ENCODE results near the gene RNF208.

DNA sequence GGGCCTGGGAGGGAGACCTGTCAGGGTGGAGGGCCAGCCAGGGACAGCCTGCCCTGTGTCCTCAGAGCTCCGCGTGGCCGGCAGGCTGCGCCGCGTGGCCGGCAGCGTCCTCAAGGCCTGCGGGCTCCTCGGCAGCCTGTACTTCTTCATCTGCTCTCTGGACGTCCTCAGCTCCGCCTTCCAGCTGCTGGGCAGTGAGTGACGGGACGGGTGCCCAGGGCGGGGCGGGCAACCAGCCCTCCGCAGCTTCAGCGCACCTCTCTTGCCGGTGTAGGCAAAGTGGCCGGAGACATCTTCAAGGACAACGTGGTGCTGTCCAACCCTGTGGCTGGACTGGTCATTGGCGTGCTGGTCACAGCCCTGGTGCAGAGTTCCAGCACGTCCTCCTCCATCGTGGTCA is 10.5 kb upstream of the RNF208 start:
- TF ChIP-seq EZH2 (IDR thresholded peaks at IDR 0.05) (no peak), POLR2AphosphoS5 (IDR thresholded peaks at IDR 0.05; ENCODE audit: borderline replicate concordance, low read depth, low read length) (no peak), FOXP2 (optimal IDR thresholded peaks at IDR 0.05; ENCODE audit: control extremely low read depth, extremely low read length, insufficient read depth) (no peak)

All from SK-N-MC (cell line).